Neural cell (in vitro differentiated cells): ENCODE measurements around the gene RUNX3. TPM values are rescaled to one million over a fixed set of nuclear protein-coding genes. Genes with fewer than 3 reads are reported as not detected.

Experiments used
- H2AFZ ChIP-seq: fragments of 200-600, 300-800 bp; sonication (generic), shearing (Covaris generic); 2 replicates; pipeline ENCODE4 v1.6.0; 2014; ENCODE audit warnings: low read depth, mild to moderate bottlenecking, antibody characterized with exemption, low read length, moderate library complexity
- H3F3A ChIP-seq: fragments of 200-600 bp; shearing (Covaris generic); 2 replicates; pipeline ENCODE4 v1.6.1; 2016; ENCODE audit warnings: mild to moderate bottlenecking, moderate library complexity, mixed read lengths, antibody characterized with exemption, low read length; ENCODE audit not compliant: insufficient read depth, poor library complexity, severe bottlenecking
- H3K27ac ChIP-seq: fragments of 200-600, 300-800 bp; sonication (generic), shearing (Covaris generic); 2 replicates; pipeline ENCODE4 v1.5.1; 2014; ENCODE audit warnings: mild to moderate bottlenecking, low read length, moderate library complexity
- H3K27me3 ChIP-seq: fragments of 300-800, 200-600 bp; sonication (generic), shearing (Covaris generic); 2 replicates; pipeline ENCODE4 v1.6.0; 2014; ENCODE audit warnings: mild to moderate bottlenecking, low read depth, low read length, moderate library complexity; ENCODE audit not compliant: insufficient read depth
- H3K36me3 ChIP-seq: fragments of 300-800, 200-600 bp; sonication (generic), shearing (Covaris generic); 2 replicates; pipeline ENCODE4 v1.5.1; 2014; ENCODE audit warnings: mild to moderate bottlenecking, antibody characterized with exemption, low read length, moderate library complexity; ENCODE audit not compliant: insufficient read depth
- H3K4me2 ChIP-seq: fragments of 300-800, 200-600 bp; sonication (generic), shearing (Covaris generic); 2 replicates; pipeline ENCODE4 v1.6.0; 2014; ENCODE audit warnings: mild to moderate bottlenecking, low read length
- H3K4me3 ChIP-seq: fragments of 300-800, 200-600 bp; sonication (generic), shearing (Covaris generic); 2 replicates; pipeline ENCODE4 v1.5.1; 2014; ENCODE audit warnings: mild to moderate bottlenecking, low read length, moderate library complexity
- H3K79me2 ChIP-seq: fragments of 200-600 bp; shearing (Covaris generic); replicated peaks from 2 replicates; pipeline ENCODE4 v1.6.0; 2014; ENCODE audit warnings: mild to moderate bottlenecking, low read length, moderate library complexity; ENCODE audit not compliant: insufficient read depth
- H3K9ac ChIP-seq: fragments of 300-800, 200-600 bp; sonication (generic), shearing (Covaris generic); 2 replicates; pipeline ENCODE4 v1.6.1; 2016; ENCODE audit warnings: mild to moderate bottlenecking, low read length, mixed read lengths
- H3K9me2 ChIP-seq: fragments of 200-600 bp; shearing (Covaris generic); 2 replicates; pipeline ENCODE4 v1.6.1; 2016; ENCODE audit warnings: mild to moderate bottlenecking, low read length, mixed read lengths; ENCODE audit not compliant: insufficient read depth
- H3K9me3 ChIP-seq: fragments of 200-600, 300-800 bp; sonication (generic), shearing (Covaris generic); 2 replicates; pipeline ENCODE4 v1.6.1; 2016; ENCODE audit warnings: mild to moderate bottlenecking, mixed run types, low read length, moderate library complexity, mixed read lengths
- H4K20me1 ChIP-seq: fragments of 200-600 bp; shearing (Covaris generic); 2 replicates; pipeline ENCODE4 v1.6.1; 2016; ENCODE audit warnings: mild to moderate bottlenecking, mixed run types; ENCODE audit not compliant: insufficient read depth
- CTCF ChIP-seq: fragments of 450-650 bp; IDR thresholded peaks from 2 replicates; pipeline ENCODE4 v1.5.1; 2014; ENCODE audit warnings: antibody characterized with exemption, mild to moderate bottlenecking, moderate library complexity; ENCODE audit not compliant: poor library complexity, severe bottlenecking
- EP300 ChIP-seq: fragments of 450-650 bp; conservative IDR thresholded peaks from 2 replicates; pipeline ENCODE4 v1.6.1; 2014; ENCODE audit warnings: antibody characterized with exemption, mild to moderate bottlenecking, moderate library complexity; ENCODE audit not compliant: poor library complexity, severe bottlenecking
- EZH2 ChIP-seq: fragments of 200-600, 300-800 bp; shearing (Covaris generic), sonication (generic); IDR thresholded peaks from 2 replicates; pipeline ENCODE4 v1.6.1; 2014; ENCODE audit warnings: antibody characterized with exemption, low read length, borderline replicate concordance, mild to moderate bottlenecking; ENCODE audit not compliant: insufficient read depth, poor library complexity, severe bottlenecking
- MXI1 ChIP-seq: fragments of 450-650 bp; conservative IDR thresholded peaks from 2 replicates; pipeline ENCODE4 v1.6.1; 2014; ENCODE audit warnings: antibody characterized with exemption, mild to moderate bottlenecking; ENCODE audit not compliant: poor library complexity, severe bottlenecking
- POLR2AphosphoS5 ChIP-seq: IDR thresholded peaks from 2 replicates; pipeline ENCODE4 v1.6.1; 2012
- RAD21 ChIP-seq: fragments of 450-650 bp; conservative IDR thresholded peaks from 2 replicates; pipeline ENCODE4 v1.6.1; 2014; ENCODE audit warnings: antibody characterized with exemption, mild to moderate bottlenecking, moderate library complexity
- REST ChIP-seq: IDR thresholded peaks from 2 replicates; pipeline ENCODE4 v1.6.1; 2012; ENCODE audit warnings: borderline replicate concordance
- SMC3 ChIP-seq: fragments of 450-650 bp; conservative IDR thresholded peaks from 2 replicates; pipeline ENCODE4 v1.6.1; 2014; ENCODE audit warnings: antibody characterized with exemption, mild to moderate bottlenecking, moderate library complexity; ENCODE audit not compliant: poor library complexity
- TAF1 ChIP-seq: IDR thresholded peaks from 2 replicates; pipeline ENCODE4 v1.6.1; 2012; ENCODE audit warnings: low read depth
- polyA plus RNA-seq: library from polyadenylated mRNA; depleted of rRNA; stranded (reverse); fragments of >200 nt; gene quantifications from 2 replicates; pipeline ENCODE4 v1.2.3, GENCODE V29; 2014

Gene RUNX3
- polyA plus RNA-seq, 1 donor from 2014 or later = not detected

- Histone ChIP-seq H3F3A (no peaks in the 10 kb centered on the region), H3K4me3 (no peak overlapping the region), H3K9ac (no peak overlapping the region), H3K9me3 (no peaks in the 10 kb centered on the region), H3K4me2 (no peak overlapping the region), H3K9me2 (no peaks in the 10 kb centered on the region), H2AFZ (no peak overlapping the region), H3K79me2 (no peaks in the 10 kb centered on the region), H3K27ac (no peak overlapping the region), H3K27me3 (peaks cover 74% of the 10 kb centered on the region), H4K20me1 (no peaks in the 10 kb centered on the region), H3K36me3 (no peaks in the 10 kb centered on the region)
- TF ChIP-seq EZH2 (no peak), REST (no peak), TAF1 (no peak), RAD21 (no peak), MXI1 (no peak), CTCF (no peak), SMC3 (no peak), POLR2AphosphoS5 (no peak), EP300 (no peak)
Observed at GRCh38 chr1:24932725-24933294, 2.7 kb upstream of the RUNX3 start.

- peak; percentile 67 for TF ChIP-seq RAD21
- peak; percentile 65 for TF ChIP-seq CTCF
- TF ChIP-seq SMC3 = peak; percentile 57
- TF ChIP-seq EZH2 = no peak
- H3F3A ChIP-seq = no peaks in the 10 kb centered on the region
- H2AFZ ChIP-seq = no peak overlapping the region
- no peak overlapping the region for H3K27ac ChIP-seq
- H3K9ac ChIP-seq = no peak overlapping the region
- no peak overlapping the region for H3K4me3 ChIP-seq
- no peak overlapping the region for H3K4me2 ChIP-seq
- H3K9me2 ChIP-seq = no peaks in the 10 kb centered on the region
- H3K27me3 ChIP-seq = peaks cover 79% of the 10 kb centered on the region
- no peaks in the 10 kb centered on the region for H3K9me3 ChIP-seq
- no peaks in the 10 kb centered on the region for H3K79me2 ChIP-seq
- no peaks in the 10 kb centered on the region for H4K20me1 ChIP-seq
- H3K36me3 ChIP-seq = no peaks in the 10 kb centered on the region
Observed at GRCh38 chr1:24932284-24932683, 2.2 kb upstream of the RUNX3 start.
